ENCODE results near the gene C3AR1. TPM values are rescaled to one million over a fixed set of nuclear protein-coding genes. Genes with fewer than 3 reads are reported as not detected.
"Not testable (repeated sequence)": the region's sequence is repeated elsewhere in the genome, so short reads cannot be mapped to it uniquely, and the experiment has no call there.

Gene C3AR1
- total RNA-seq (1 to 10 TPM; 1.5 to 2.0 TPM), polyA plus RNA-seq (1 to 10 TPM in 2 of 3 donors, under 1 TPM in 1; 0.09 to 6.5 (median 2.7) TPM), total RNA-seq (0.93 to 5.9 (median 4.3) reads per million in 6 experiments)

DNA sequence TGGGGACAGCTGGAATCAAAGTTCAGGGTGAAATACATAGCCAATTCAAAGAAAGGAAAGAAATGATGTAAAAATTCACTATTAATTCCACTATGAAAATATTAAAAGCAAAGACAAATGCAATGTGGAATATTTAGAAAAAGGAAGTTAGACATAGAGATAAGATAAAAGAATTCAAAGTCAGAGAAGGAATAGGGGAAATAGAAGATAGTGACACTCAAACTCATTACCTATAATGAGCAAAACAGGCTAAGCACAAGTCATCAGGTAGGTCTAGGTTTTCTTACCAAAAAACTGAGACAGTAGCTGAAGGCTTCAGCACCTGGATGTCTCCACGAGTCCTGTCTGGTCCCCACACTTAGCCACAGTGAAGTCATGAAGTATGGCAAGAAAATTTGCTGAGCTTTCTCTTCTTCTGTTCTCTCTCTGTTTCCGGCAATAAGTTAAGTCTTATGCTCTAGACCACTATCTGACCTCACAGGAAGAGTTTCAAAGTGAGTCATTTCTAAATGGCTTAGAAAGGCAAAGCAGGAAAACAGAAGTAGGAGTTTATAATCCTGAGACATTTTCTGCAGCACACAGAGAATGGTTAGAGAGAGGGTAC is at the start of gene C3AR1:
Gene C3AR1, minus strand, starts transcription at position 369 of the 604 bp plus-strand sequence. CDS start 6,174 bp downstream, outside the sequence.
- peak; percentile 99 to 100 for ATAC-seq
- H3K27me3 Mint-ChIP-seq = no peaks in the 10 kb centered on the region
- H3K36me3 Mint-ChIP-seq = no peaks in the 10 kb centered on the region
- no peaks in the 10 kb centered on the region for H3K9me3 Mint-ChIP-seq
- peak in 9 of 10 donors; percentile 30 to 76 (median 55) for DNase-seq
- POLR2A ChIA-PET = interaction anchor here (0.6 to 2.6 kb wide), 10 partner anchors 8 to 106 kb away, joined by 3 to 18 read pairs (median 4); no protein-coding TSS in a partner anchor
- peak within 1 kb of the TSS; percentile 42 to 83 (median 60) for H3K4me3 Mint-ChIP-seq
- peak within 1 kb of the TSS; percentile 85 to 97 (median 94) for H3K27ac Mint-ChIP-seq
- peaks cover 15 to 45% (median 25%) of the 10 kb centered on the region in 4 donors for H3K4me1 Mint-ChIP-seq

DNA sequence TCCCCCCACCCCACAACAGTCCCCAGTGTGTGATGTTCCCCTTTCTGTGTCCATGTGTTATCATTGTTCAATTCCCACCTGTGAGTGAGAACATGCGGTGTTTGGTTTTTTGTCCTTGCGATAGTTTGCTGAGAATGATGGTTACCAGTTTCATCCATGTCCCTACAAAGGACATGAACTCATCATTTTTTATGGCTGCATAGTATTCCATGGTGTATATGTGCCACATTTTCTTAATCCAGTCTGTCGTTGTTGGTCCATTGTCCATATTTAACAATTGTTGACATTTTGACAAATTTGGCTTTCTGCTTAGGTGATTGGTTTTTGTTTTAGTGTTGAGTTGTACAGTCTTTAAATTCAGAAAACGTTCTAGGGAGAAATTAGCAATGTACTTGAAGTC is 47.0 kb upstream of the C3AR1 start:
- POLR2A ChIA-PET = not testable (repeated sequence)

DNA sequence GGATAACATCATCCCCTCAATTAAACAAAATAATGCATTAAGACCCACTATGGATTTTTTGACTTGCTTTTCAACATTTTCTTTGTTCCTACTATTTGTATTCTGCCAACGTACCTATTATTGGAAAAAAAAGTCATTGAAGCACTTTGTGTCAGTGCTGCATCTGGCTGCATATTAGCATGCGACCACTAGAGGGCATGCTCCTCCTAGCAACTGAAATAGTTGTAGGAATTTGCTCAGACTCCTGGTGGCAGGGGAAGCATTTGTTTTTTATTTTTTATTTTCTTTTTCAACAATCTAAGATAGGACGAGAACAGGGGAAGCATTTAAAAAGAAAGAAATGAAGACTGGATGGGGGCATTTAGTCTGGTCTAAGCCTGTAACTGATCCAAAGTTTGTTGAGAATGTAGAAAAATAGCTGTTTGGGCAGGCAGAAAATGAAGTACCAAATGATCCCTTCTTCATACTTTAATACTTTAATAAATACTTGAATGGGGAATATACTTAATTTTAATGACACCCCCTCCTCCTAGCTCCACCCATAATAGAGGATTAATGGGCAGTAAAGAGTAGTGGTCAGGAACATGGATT is 42.7 kb upstream of the C3AR1 start:
- DNase-seq (peak; percentile 51 to 88 (median 76)), ATAC-seq (peak; percentile 80 to 91)
- Mint-ChIP-seq H3K27ac (peak overlapping the region in 1 of 10 donors; percentile 48), H3K9me3 (peaks cover 0 to 2% (median 0%) of the 10 kb centered on the region in 9 donors), H3K4me1 (peaks cover 4 to 6% (median 5%) of the 10 kb centered on the region in 4 donors), H3K4me3 (peak overlapping the region in 1 of 10 donors; percentile 18), H3K27me3 (no peaks in the 10 kb centered on the region), H3K36me3 (peaks cover 5 to 30% (median 30%) of the 10 kb centered on the region in 3 donors)
- POLR2A ChIA-PET = interaction anchor here (0.5 kb wide), 1 partner anchor 1420 kb away, joined by 4 read pairs; no protein-coding TSS in a partner anchor

More for the DNA sequence above, 47.0 kb upstream of the C3AR1 start:
- H3K9me3 Mint-ChIP-seq, H3K27me3 Mint-ChIP-seq, H3K27ac Mint-ChIP-seq, H3K4me1 Mint-ChIP-seq, ATAC-seq, DNase-seq, H3K4me3 Mint-ChIP-seq: not testable (repeated sequence)
- H3K36me3 Mint-ChIP-seq = peaks cover 0 to 29% (median 17%) of the 10 kb centered on the region in 3 donors

DNA sequence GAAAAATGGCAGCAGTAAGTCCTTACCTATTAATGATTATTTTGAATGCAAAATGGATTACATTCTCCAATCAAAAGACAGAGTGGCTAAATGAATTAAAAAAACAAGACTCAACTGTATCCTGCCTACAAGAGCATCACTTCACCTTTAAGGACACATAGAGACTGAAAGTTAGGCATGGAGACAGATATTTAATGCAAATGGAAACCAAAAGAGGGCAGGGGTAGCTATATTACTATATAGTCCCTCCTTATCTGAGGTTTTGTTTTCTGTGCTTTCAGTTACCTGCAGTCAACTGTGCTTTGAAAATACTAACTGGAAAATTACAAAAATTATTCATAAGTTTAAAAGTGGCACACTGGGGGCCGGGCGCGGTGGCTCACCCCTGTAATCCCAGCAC is 33.1 kb upstream of the C3AR1 start:
- POLR2A ChIA-PET = no interaction called here
- no peaks in the 10 kb centered on the region for H3K9me3 Mint-ChIP-seq
- peaks cover 17 to 66% (median 25%) of the 10 kb centered on the region in 3 donors for H3K36me3 Mint-ChIP-seq
- DNase-seq = no peak
- peak overlapping the region in 3 of 10 donors; percentile 5 to 11 (median 5) for H3K27ac Mint-ChIP-seq
- no peak overlapping the region for H3K4me3 Mint-ChIP-seq
- ATAC-seq = peak in 1 of 2 donors; percentile 20
- H3K27me3 Mint-ChIP-seq = no peaks in the 10 kb centered on the region
- peaks cover 7 to 14% (median 8%) of the 10 kb centered on the region in 4 donors for H3K4me1 Mint-ChIP-seq

DNA sequence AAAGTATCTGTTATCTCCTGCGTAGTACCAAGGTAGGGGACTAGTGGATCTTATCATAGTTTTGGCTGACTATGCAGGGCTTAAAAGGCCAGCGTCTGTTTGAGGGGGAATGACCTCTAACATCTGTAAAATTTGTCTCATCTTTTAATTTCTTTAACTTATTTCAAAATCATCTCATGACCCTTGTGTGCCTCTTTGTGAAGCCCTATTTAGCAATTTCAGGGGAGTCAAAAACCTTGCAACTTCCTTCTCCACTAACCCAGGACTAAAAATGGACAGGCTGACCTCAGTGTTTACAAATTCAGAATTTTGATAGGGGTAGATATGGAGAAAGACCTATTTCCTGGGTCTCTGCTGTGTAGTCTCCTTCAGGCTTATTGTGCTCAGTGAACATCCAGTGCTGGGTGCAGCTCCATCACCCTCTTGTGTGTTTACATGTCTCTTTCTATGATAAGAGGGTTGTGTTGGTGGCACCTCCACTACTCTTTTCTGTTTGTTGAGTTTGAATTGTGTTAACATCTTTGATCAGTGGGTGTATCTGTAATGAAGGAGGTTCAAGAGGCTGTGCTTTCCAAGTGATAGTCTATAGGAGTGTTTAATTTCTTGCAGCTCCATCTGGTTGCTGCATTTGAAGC is 30.2 kb upstream of the C3AR1 start:
- Mint-ChIP-seq H3K27ac (peak overlapping the region in 8 of 10 donors; percentile 5 to 72 (median 34)), H3K9me3 (no peaks in the 10 kb centered on the region), H3K36me3 (peaks cover 22 to 88% (median 35%) of the 10 kb centered on the region in 3 donors), H3K4me1 (peaks cover 7 to 16% (median 12%) of the 10 kb centered on the region in 4 donors), H3K4me3 (no peak overlapping the region), H3K27me3 (no peaks in the 10 kb centered on the region)
- ATAC-seq = no peak
- POLR2A ChIA-PET = interaction anchor here (0.6 kb wide), 1 partner anchor 166 kb away, joined by 6 read pairs; no protein-coding TSS in a partner anchor
- no peak for DNase-seq

DNA sequence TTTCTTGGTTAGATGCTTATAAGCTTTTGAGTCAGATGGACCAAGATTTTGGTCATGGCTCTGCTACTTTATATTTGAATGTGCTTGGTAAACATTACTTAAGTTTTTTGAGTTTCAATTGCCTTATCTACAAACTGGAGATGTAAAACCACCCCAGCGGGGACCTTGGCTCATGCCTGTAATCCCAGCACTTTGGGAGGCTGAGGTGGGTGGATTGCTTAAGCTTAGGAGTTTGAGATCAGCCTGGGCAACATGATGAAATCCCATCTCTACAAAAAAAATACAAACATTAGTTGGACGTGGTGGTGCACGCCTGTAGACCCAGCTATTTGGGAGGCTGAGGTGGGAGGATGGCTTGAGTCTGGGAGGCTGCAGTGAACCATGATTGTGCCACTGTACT is 27.1 kb upstream of the C3AR1 start:
- H3K9me3 Mint-ChIP-seq = no peaks in the 10 kb centered on the region
- H3K4me1 Mint-ChIP-seq = peaks cover 10 to 41% (median 22%) of the 10 kb centered on the region in 4 donors
- peak overlapping the region in 2 of 10 donors; percentile 40 to 53 for H3K27ac Mint-ChIP-seq
- no peak for ATAC-seq
- peaks cover 22 to 80% (median 44%) of the 10 kb centered on the region in 3 donors for H3K36me3 Mint-ChIP-seq
- POLR2A ChIA-PET = interaction anchor here (0.6 to 1.0 kb wide), 2 partner anchors 11 to 138 kb away, joined by 3 to 4 read pairs; partner anchors contain the start of gene NECAP1
- H3K4me3 Mint-ChIP-seq = no peak overlapping the region
- H3K27me3 Mint-ChIP-seq = no peaks in the 10 kb centered on the region
- no peak for DNase-seq

DNA sequence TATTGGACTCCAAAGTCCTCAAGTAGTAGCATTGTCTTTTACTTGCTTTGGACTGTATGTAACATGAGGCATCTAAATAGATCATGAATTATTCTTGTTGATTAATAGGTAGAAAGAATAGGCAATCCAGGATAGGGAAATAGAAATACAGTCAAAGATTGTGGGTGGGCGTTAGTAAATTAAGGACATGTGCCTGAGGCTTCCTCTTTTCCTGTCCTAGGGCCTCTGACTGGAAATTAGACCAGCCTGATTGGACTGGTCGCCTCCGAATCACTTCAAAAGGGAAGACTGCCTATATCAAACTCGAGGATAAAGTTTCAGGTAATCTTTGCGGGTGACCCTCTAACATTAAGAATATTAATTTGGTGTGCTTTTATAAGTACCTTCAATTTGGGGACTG is 23.6 kb upstream of the C3AR1 start:
- DNase-seq (no peak), ATAC-seq (no peak)
- Mint-ChIP-seq H3K4me1 (peaks cover 17 to 60% (median 34%) of the 10 kb centered on the region in 4 donors), H3K9me3 (no peaks in the 10 kb centered on the region), H3K27ac (peak overlapping the region in 9 of 10 donors; percentile 52 to 82 (median 74)), H3K4me3 (peak overlapping the region in 1 of 10 donors; percentile 79), H3K36me3 (peaks cover 7 to 61% (median 30%) of the 10 kb centered on the region in 3 donors), H3K27me3 (no peaks in the 10 kb centered on the region)
- POLR2A ChIA-PET = no interaction called here

DNA sequence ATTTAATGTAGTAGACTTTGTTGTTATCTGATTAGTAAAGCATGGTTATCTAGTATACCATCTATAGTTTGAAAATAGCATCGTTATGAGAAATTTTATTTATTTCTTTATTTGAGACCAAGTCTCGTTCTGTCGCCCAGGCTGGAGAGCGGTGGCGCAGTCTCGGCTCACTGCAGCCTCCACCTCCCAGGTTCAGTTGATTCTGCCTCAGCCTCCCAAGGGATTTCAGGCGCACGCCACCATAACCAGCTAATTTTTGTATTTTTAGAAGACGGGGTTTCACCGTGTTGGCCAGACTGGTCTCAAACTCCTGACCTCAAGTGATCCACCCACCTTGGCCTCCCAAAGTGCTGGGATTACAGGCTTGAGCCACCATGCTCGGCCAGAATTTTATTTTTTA is 23.1 kb upstream of the C3AR1 start:
- DNase-seq, H3K9me3 Mint-ChIP-seq, H3K27me3 Mint-ChIP-seq, ATAC-seq: not testable (repeated sequence)
- H3K36me3 Mint-ChIP-seq = peaks cover 5 to 61% (median 28%) of the 10 kb centered on the region in 3 donors
- peak overlapping the region in 9 of 10 donors; percentile 77 to 95 (median 94) for H3K27ac Mint-ChIP-seq
- POLR2A ChIA-PET = interaction anchor here (0.9 kb wide), 2 partner anchors 51 to 154 kb away, joined by 3 read pairs; no protein-coding TSS in a partner anchor
- H3K4me3 Mint-ChIP-seq = peak overlapping the region in 4 of 10 donors; percentile 76 to 79 (median 78)
- H3K4me1 Mint-ChIP-seq = peaks cover 21 to 62% (median 38%) of the 10 kb centered on the region in 4 donors

DNA sequence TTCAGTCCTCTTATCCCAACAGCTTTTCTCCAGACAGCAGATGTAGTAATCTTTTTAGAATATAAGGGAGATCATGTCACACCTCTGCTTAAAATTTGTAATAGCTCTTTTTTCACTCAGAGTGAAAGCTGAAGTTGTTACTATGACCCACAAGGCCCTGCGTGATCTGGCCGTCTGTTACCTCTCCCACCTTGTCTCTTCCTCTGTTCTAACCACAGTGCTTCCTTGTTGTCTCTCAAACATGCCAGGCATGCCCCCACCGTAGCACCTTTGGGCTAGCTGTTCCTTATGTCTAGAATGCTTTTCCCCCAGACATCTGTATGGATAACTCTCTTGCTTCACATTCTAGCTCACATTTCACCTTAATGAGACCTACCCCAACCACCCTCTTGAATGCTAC is 22.4 kb upstream of the C3AR1 start:
- POLR2A ChIA-PET = interaction anchor here (0.6 to 0.9 kb wide), 3 partner anchors 12 to 155 kb away, joined by 3 read pairs; no protein-coding TSS in a partner anchor
- DNase-seq (peak in 8 of 10 donors; percentile 12 to 52 (median 27)), ATAC-seq (peak; percentile 96 to 98)
- peak overlapping the region; percentile 64 to 83 (median 78) for H3K4me3 Mint-ChIP-seq
- H3K27ac Mint-ChIP-seq = peak overlapping the region; percentile 90 to 95 (median 94)
- no peaks in the 10 kb centered on the region for H3K9me3 Mint-ChIP-seq
- H3K4me1 Mint-ChIP-seq = peaks cover 25 to 69% (median 45%) of the 10 kb centered on the region in 4 donors
- peaks cover 5 to 60% (median 28%) of the 10 kb centered on the region in 3 donors for H3K36me3 Mint-ChIP-seq
- no peaks in the 10 kb centered on the region for H3K27me3 Mint-ChIP-seq

DNA sequence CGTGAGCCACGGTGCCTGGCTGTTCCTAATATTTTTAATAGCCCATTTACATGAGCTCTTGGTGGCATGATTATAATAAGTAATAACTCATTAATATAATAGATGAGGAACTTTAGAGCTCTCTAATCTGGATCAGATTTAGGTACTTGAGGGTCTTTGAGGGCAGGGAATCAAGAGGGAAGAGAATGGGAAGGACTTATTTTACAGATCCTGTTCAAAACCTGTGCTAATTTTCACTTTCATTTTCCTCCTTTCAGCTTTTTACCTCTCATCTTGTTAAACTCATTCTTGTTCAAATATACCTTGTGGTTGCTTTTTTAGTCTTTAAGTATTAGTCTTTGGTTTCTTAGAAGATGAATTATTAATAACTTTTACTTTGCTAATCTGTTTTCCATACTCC is 21.5 kb upstream of the C3AR1 start:
- POLR2A ChIA-PET = interaction anchor here (0.7 kb wide), 1 partner anchor 1109 kb away, joined by 4 read pairs; no protein-coding TSS in a partner anchor
- Mint-ChIP-seq H3K36me3 (peaks cover 3 to 54% (median 23%) of the 10 kb centered on the region in 3 donors), H3K4me1 (peaks cover 26 to 75% (median 53%) of the 10 kb centered on the region in 4 donors)

DNA sequence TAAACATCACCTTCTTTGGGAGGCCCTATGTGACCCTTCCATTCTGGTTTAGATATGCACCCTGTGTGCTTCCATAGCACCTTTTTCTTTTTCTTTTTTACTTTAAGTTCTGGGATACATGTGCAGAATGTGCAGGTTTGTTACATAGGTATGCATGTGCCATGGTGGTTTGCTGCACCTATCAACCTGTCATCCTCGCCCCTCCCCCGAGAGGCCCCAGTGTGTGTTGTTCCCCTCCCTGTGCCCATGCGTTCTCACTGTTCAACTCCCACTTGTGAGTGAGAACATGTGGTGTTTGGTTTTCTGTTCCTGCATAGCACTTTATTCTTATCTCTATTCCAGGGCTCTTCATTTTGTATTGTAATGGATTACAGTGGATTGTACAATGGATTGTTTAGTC is 18.2 kb upstream of the C3AR1 start:
- H3K9me3 Mint-ChIP-seq, DNase-seq, H3K27me3 Mint-ChIP-seq, ATAC-seq: not testable (repeated sequence)
- POLR2A ChIA-PET = interaction anchor here (1.2 kb wide), 1 partner anchor 57 kb away, joined by 3 read pairs; no protein-coding TSS in a partner anchor
- Mint-ChIP-seq H3K27ac (peak overlapping the region; percentile 60 to 100 (median 99)), H3K4me3 (peak overlapping the region; percentile 71 to 99 (median 96)), H3K36me3 (peaks cover 0 to 24% (median 3%) of the 10 kb centered on the region in 3 donors), H3K4me1 (peaks cover 37 to 89% (median 69%) of the 10 kb centered on the region in 4 donors)

More for the DNA sequence above, 21.5 kb upstream of the C3AR1 start:
- no peaks in the 10 kb centered on the region for H3K9me3 Mint-ChIP-seq
- H3K4me3 Mint-ChIP-seq = peak overlapping the region; percentile 64 to 83 (median 78)
- H3K27ac Mint-ChIP-seq = peak overlapping the region; percentile 90 to 95 (median 94)
- peak in 1 of 10 donors; percentile 21 for DNase-seq
- ATAC-seq = no peak
- H3K27me3 Mint-ChIP-seq = no peaks in the 10 kb centered on the region

DNA sequence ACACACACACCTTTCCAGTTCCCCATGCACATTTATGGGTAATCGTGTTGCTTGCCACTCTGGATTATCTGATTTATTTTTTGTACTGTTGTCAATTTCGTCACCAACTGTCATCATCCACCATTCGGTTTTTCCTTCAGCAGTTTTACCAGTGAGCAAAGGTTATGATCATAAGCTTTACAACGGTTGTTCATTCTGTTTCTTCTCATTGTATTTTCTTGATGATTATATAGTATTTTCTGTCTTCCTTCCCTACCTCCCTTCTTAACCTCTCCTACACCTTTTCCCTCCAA is 16.6 kb upstream of the C3AR1 start:
- ATAC-seq = no peak
- peak overlapping the region; percentile 91 to 100 (median 99) for H3K27ac Mint-ChIP-seq
- POLR2A ChIA-PET = interaction anchor here (0.6 to 2.4 kb wide), 5 partner anchors 10 to 112 kb away, joined by 3 to 18 read pairs (median 5); partner anchors contain the start of genes C3AR1 and FOXJ2
- no peaks in the 10 kb centered on the region for H3K9me3 Mint-ChIP-seq
- H3K4me3 Mint-ChIP-seq = peak overlapping the region; percentile 80 to 99 (median 96)
- no peaks in the 10 kb centered on the region for H3K27me3 Mint-ChIP-seq
- H3K36me3 Mint-ChIP-seq = peaks cover 0 to 24% (median 3%) of the 10 kb centered on the region in 3 donors
- no peak for DNase-seq
- H3K4me1 Mint-ChIP-seq = peaks cover 29 to 89% (median 69%) of the 10 kb centered on the region in 4 donors
